Measurements from ENCODE around the gene CX3CR1. TPM values are rescaled to one million over a fixed set of nuclear protein-coding genes. Genes with fewer than 3 reads are reported as not detected.
"Not testable (repeated sequence)": the region's sequence is repeated elsewhere in the genome, so short reads cannot be mapped to it uniquely, and the experiment has no call there.

Gene CX3CR1
- total RNA-seq, 4 donors from 2014 or later, result 0.32 TPM; not detected in 3

GRCh38 chr3:39325236-39325635, 45.4 kb upstream of the CX3CR1 start:
- WGBS, 2 donors (ENCODE audit: low coverage in 1 of 2), result 85 to 87% methylated on average over 2 of the region's 2 CpGs
- no peaks in the 10 kb centered on the region for H3K27me3 ChIP-seq
- no peaks in the 10 kb centered on the region for H3K9me3 ChIP-seq
- intact Hi-C loops (cut with DNase I; ENCODE audit: low total_unique reads), result no loop called here
- no peak overlapping the region for H3K4me3 ChIP-seq
- in situ Hi-C loops (cut with MboI; ENCODE audit: low pct_ligation_motif_present in 1 of 4, low pct_unique_long_range_greater_than_20kb in 1 of 4, low sequenced_read_pairs in 3 of 4), result no loop called here
- no peak for DNase-seq
- H3K36me3 ChIP-seq, result no peaks in the 10 kb centered on the region
- TF ChIP-seq POLR2AphosphoS5 (IDR thresholded peaks at IDR 0.05) (no peak), CTCF (IDR thresholded peaks at IDR 0.05) (no peak), POLR2A (IDR thresholded peaks at IDR 0.05) (no peak), EP300 (IDR thresholded peaks at IDR 0.05; ENCODE audit: low read depth) (no peak)
- no peak overlapping the region for H3K27ac ChIP-seq
- no peaks in the 10 kb centered on the region for H3K4me1 ChIP-seq

GRCh38 chr3:39323494-39323893, 43.7 kb upstream of the CX3CR1 start:
- DNase-seq, result no peak
- WGBS, 2 donors (ENCODE audit: low coverage in 1 of 2), result 83 to 89% methylated on average over 2 of the region's 2 CpGs
- TF ChIP-seq CTCF (IDR thresholded peaks at IDR 0.05) (no peak), POLR2A (IDR thresholded peaks at IDR 0.05) (no peak), EP300 (IDR thresholded peaks at IDR 0.05; ENCODE audit: low read depth) (no peak), POLR2AphosphoS5 (IDR thresholded peaks at IDR 0.05) (no peak)

GRCh38 chr3:39322936-39323335, 43.1 kb upstream of the CX3CR1 start:
- in situ Hi-C loops (cut with MboI; ENCODE audit: low pct_ligation_motif_present in 1 of 4, low pct_unique_long_range_greater_than_20kb in 1 of 4, low sequenced_read_pairs in 3 of 4) (no loop called here), intact Hi-C loops (cut with DNase I; ENCODE audit: low total_unique reads) (no loop called here)
- TF ChIP-seq EP300 (IDR thresholded peaks at IDR 0.05; ENCODE audit: low read depth) (no peak), POLR2AphosphoS5 (IDR thresholded peaks at IDR 0.05) (no peak), POLR2A (IDR thresholded peaks at IDR 0.05) (no peak), CTCF (IDR thresholded peaks at IDR 0.05) (no peak)

More at GRCh38 chr3:39323494-39323893, 43.7 kb upstream of the CX3CR1 start:
- in situ Hi-C loops (cut with MboI; ENCODE audit: low pct_ligation_motif_present in 1 of 4, low pct_unique_long_range_greater_than_20kb in 1 of 4, low sequenced_read_pairs in 3 of 4) (no loop called here), intact Hi-C loops (cut with DNase I; ENCODE audit: low total_unique reads) (no loop called here)
- H3K27me3 ChIP-seq, result no peaks in the 10 kb centered on the region
- no peaks in the 10 kb centered on the region for H3K36me3 ChIP-seq
- H3K9me3 ChIP-seq, result no peaks in the 10 kb centered on the region
- peaks cover 0 to 4% (median 2%) of the 10 kb centered on the region in 4 donors for H3K4me1 ChIP-seq
- H3K4me3 ChIP-seq, result no peak overlapping the region
- H3K27ac ChIP-seq, result no peak overlapping the region

GRCh38 chr3:39322209-39322715, 42.4 kb upstream of the CX3CR1 start:
- in situ Hi-C loops (cut with MboI; ENCODE audit: low pct_ligation_motif_present in 1 of 4, low pct_unique_long_range_greater_than_20kb in 1 of 4, low sequenced_read_pairs in 3 of 4); H3K36me3 ChIP-seq; H3K9me3 ChIP-seq; DNase-seq; intact Hi-C loops (cut with DNase I; ENCODE audit: low total_unique reads); H3K4me3 ChIP-seq; H3K27ac ChIP-seq; H3K27me3 ChIP-seq: not testable (repeated sequence)
- H3K4me1 ChIP-seq, result peaks cover 0 to 10% (median 3%) of the 10 kb centered on the region in 4 donors
- 50 to 62% methylated on average over 2 to 3 of the region's 3 CpGs for WGBS, 2 donors (ENCODE audit: low coverage in 1 of 2)

More at GRCh38 chr3:39322936-39323335, 43.1 kb upstream of the CX3CR1 start:
- Histone ChIP-seq H3K27me3 (no peaks in the 10 kb centered on the region), H3K27ac (no peak overlapping the region), H3K4me1 (peaks cover 0 to 8% (median 3%) of the 10 kb centered on the region in 4 donors), H3K9me3 (no peaks in the 10 kb centered on the region), H3K4me3 (no peak overlapping the region), H3K36me3 (no peaks in the 10 kb centered on the region)
- no peak for DNase-seq

- H3K9me3 ChIP-seq; DNase-seq; intact Hi-C loops (cut with DNase I; ENCODE audit: low total_unique reads); H3K36me3 ChIP-seq; H3K4me3 ChIP-seq; H3K27ac ChIP-seq; in situ Hi-C loops (cut with MboI; ENCODE audit: low pct_ligation_motif_present in 1 of 4, low pct_unique_long_range_greater_than_20kb in 1 of 4, low sequenced_read_pairs in 3 of 4); H3K27me3 ChIP-seq: not testable (repeated sequence)
- 86 to 100% methylated on average over 2 of the region's 2 CpGs for WGBS, 2 donors (ENCODE audit: low coverage in 1 of 2)
- H3K4me1 ChIP-seq, result peaks cover 0 to 10% (median 3%) of the 10 kb centered on the region in 4 donors
Measured at GRCh38 chr3:39321574-39321983, 41.7 kb upstream of the CX3CR1 start.
